ENCODE measurements around the gene PLA2G3.

DNA sequence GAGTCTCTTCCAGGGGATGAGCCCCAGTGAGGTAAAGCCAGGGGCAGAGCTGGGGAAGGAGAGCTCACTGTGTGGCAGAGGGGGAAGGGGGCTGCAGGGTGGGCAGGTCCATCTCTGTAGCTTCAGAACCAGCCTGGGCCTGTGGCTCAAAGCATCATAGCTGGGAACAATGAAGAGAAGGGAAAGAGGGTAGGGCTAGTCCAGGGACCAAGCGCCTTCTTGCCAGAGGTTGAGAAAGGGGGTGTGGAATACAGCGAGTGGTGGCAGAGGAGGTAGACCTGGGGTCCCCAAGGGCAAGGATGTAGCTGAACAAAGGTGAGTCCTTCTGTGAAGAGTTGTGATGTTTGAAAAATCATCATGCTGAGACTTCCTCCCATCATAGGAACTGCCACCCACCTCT lies 1.2 kb upstream of the PLA2G3 start:
- TF ChIP-seq GATA2 (IDR thresholded peaks at IDR 0.05; ENCODE audit: insufficient read depth, insufficient read length, low read depth, low read length) (no peak), JUN (IDR thresholded peaks at IDR 0.05; ENCODE audit: borderline replicate concordance, insufficient read depth, insufficient read length, low read depth) (no peak), POLR2A (IDR thresholded peaks at IDR 0.05; ENCODE audit: low read depth, low read length) (no peak), EZH2 (IDR thresholded peaks at IDR 0.05; ENCODE audit: borderline replicate concordance, low read depth, low read length, severe bottlenecking) (no peak), POLR2AphosphoS5 (IDR thresholded peaks at IDR 0.05; ENCODE audit: insufficient read depth, low read depth, low read length) (no peak)
- TF ChIP-seq, protein P1, sequence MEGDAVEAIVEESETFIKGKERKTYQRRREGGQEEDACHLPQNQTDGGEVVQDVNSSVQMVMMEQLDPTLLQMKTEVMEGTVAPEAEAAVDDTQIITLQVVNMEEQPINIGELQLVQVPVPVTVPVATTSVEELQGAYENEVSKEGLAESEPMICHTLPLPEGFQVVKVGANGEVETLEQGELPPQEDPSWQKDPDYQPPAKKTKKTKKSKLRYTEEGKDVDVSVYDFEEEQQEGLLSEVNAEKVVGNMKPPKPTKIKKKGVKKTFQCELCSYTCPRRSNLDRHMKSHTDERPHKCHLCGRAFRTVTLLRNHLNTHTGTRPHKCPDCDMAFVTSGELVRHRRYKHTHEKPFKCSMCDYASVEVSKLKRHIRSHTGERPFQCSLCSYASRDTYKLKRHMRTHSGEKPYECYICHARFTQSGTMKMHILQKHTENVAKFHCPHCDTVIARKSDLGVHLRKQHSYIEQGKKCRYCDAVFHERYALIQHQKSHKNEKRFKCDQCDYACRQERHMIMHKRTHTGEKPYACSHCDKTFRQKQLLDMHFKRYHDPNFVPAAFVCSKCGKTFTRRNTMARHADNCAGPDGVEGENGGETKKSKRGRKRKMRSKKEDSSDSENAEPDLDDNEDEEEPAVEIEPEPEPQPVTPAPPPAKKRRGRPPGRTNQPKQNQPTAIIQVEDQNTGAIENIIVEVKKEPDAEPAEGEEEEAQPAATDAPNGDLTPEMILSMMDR (IDR thresholded peaks at IDR 0.05; ENCODE audit: extremely low read depth in 1 of 2, insufficient read depth in 1 of 2, low read depth in 1 of 2, low read length in 2 of 2) = no peak
